Measurements from ENCODE around the gene DRG2. TPM values are rescaled to one million over a fixed set of nuclear protein-coding genes. Genes with fewer than 3 reads are reported as not detected.

Gene DRG2
- total and polyA plus RNA-seq, 2 of the 4 experiments (the other 2 are of a cell fraction): 43.6 to 45.1 TPM

GRCh38 chr17:18139949-18140348 is 52.2 kb downstream of the DRG2 start:
- Histone ChIP-seq H2BK5ac (ENCODE audit: low read depth, low read length, poor library complexity, severe bottlenecking) (no peak overlapping the region), H2BK120ac (ENCODE audit: low read depth, low read length) (no peak overlapping the region), H3K27ac (ENCODE audit: insufficient read depth, low read length) (no peak overlapping the region), H3K27me3 (ENCODE audit: control insufficient read depth, insufficient read depth, low read length) (peaks cover 3% of the 10 kb centered on the region; the same call in 1 of the 2 replicates), H3K79me1 (ENCODE audit: low read depth in 1 of 2, low read length in 2 of 2) (no peaks in the 10 kb centered on the region), H3K9me3 (ENCODE audit: control insufficient read depth, insufficient read depth, low read length) (no peaks in the 10 kb centered on the region), H3K4me2 (ENCODE audit: low read depth, low read length) (no peak overlapping the region), H3K4me3 (ENCODE audit: insufficient read depth, low read depth, low read length) (no peak overlapping the region), H2AFZ (replicated peaks; ENCODE audit: low read length, poor library complexity) (peak overlapping the region; percentile 18), H4K91ac (ENCODE audit: insufficient read depth, low read depth, low read length) (no peak overlapping the region), H4K20me1 (ENCODE audit: insufficient read depth, low read length) (peaks cover 2% of the 10 kb centered on the region; the same call in 1 of the 2 replicates), H2AK5ac (ENCODE audit: low read depth, low read length) (0 out of 2 replicates have a peak overlapping the region, but pooled peaks have one; percentile 7), H2AK9ac (replicated peaks; ENCODE audit: low read depth, low read length, poor library complexity) (no peak overlapping the region), H3K9ac (ENCODE audit: low read depth, low read length) (no peak overlapping the region), H3K4me1 (ENCODE audit: control insufficient read depth, insufficient read depth, low read length) (no peaks in the 10 kb centered on the region), H2BK15ac (ENCODE audit: low read depth, low read length) (no peak overlapping the region), H3K56ac (ENCODE audit: extremely low read depth, insufficient read depth, low read length) (no peak overlapping the region), H3K14ac (replicated peaks; ENCODE audit: low read depth, low read length) (no peak overlapping the region), H4K5ac (ENCODE audit: low read depth, low read length) (no peak overlapping the region), H2BK20ac (ENCODE audit: low read depth, low read length) (no peak overlapping the region), H3K9me1 (ENCODE audit: insufficient read depth, low read length) (no peaks in the 10 kb centered on the region), H3K18ac (ENCODE audit: low read depth, low read length) (no peak overlapping the region), H4K8ac (ENCODE audit: low read depth in 2 of 2, low read length in 2 of 2) (no peak overlapping the region), H3K4ac (ENCODE audit: low read depth, low read length) (no peak overlapping the region), H3K36me3 (ENCODE audit: control insufficient read depth, insufficient read depth, low read length) (no peaks in the 10 kb centered on the region), H3K23ac (ENCODE audit: low read depth, low read length) (no peak overlapping the region)
- DNase-seq (peak; percentile 18), ATAC-seq (ENCODE audit: low read depth) (peak; percentile 68)
- intact Hi-C loops (cut with micrococcal nuclease) (loop anchor here (2.0 kb wide), 1 partner anchor 43 kb away; the partner anchor contains the start of gene ALKBH5), in situ Hi-C loops (cut with MboI; ENCODE audit: low sequenced_read_pairs) (no loop called here), dilution Hi-C loops (cut with HindIII; ENCODE audit: low sequenced_read_pairs, unreplicated experiment) (no loop called here)
- TF ChIP-seq FOS (IDR thresholded peaks at IDR 0.05; ENCODE audit: low read depth, low read length) (no peak), SMC3 (IDR thresholded peaks at IDR 0.05; ENCODE audit: low read depth, low read length) (peak; percentile 20; the same call in 1 of the 2 replicates), CEBPB (IDR thresholded peaks at IDR 0.05; ENCODE audit: low read depth, low read length) (no peak), RFX5 (IDR thresholded peaks at IDR 0.05; ENCODE audit: low read depth, low read length) (no peak), MXI1 (IDR thresholded peaks at IDR 0.05; ENCODE audit: borderline replicate concordance, low read depth, low read length) (no peak), POLR2A (IDR thresholded peaks at IDR 0.05; ENCODE audit: low read depth, low read length) (no peak), MAZ (IDR thresholded peaks at IDR 0.05; ENCODE audit: borderline replicate concordance, low read depth, low read length) (no peak), USF2 (IDR thresholded peaks at IDR 0.05; ENCODE audit: low read depth, low read length) (no peak)
- TF ChIP-seq, protein P1, sequence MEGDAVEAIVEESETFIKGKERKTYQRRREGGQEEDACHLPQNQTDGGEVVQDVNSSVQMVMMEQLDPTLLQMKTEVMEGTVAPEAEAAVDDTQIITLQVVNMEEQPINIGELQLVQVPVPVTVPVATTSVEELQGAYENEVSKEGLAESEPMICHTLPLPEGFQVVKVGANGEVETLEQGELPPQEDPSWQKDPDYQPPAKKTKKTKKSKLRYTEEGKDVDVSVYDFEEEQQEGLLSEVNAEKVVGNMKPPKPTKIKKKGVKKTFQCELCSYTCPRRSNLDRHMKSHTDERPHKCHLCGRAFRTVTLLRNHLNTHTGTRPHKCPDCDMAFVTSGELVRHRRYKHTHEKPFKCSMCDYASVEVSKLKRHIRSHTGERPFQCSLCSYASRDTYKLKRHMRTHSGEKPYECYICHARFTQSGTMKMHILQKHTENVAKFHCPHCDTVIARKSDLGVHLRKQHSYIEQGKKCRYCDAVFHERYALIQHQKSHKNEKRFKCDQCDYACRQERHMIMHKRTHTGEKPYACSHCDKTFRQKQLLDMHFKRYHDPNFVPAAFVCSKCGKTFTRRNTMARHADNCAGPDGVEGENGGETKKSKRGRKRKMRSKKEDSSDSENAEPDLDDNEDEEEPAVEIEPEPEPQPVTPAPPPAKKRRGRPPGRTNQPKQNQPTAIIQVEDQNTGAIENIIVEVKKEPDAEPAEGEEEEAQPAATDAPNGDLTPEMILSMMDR (conservative IDR thresholded peaks at IDR 0.05; ENCODE audit: low read depth, low read length): peak; percentile 30; the same call in 1 of the 2 replicates
- ChIA-PET CTCF (no interaction called here), POLR2A (ENCODE audit: unreplicated experiment) (no interaction called here)
- BruUV-seq (replicated peaks): no TSS peak
- WGBS, 2 experiments (ENCODE audit: extremely low coverage in 2 of 2, insufficient read length in 1 of 2): 20% methylated on average over 1 of the region's 3 CpGs; no CpG with 5 or more reads in 1 of the 2 experiments

All from IMR-90 (cell line).